GM21526 (cell line): Measurements from ENCODE around the gene ABCF1.

Source experiments
- ATAC-seq: cut with Tn5 transposase; IDR thresholded peaks from one replicate; pipeline ENCODE4 v1.9.1; 2021; ENCODE audit warnings: moderate library complexity; ENCODE audit not compliant: unreplicated experiment, low FRiP score

Gene ABCF1

DNA sequence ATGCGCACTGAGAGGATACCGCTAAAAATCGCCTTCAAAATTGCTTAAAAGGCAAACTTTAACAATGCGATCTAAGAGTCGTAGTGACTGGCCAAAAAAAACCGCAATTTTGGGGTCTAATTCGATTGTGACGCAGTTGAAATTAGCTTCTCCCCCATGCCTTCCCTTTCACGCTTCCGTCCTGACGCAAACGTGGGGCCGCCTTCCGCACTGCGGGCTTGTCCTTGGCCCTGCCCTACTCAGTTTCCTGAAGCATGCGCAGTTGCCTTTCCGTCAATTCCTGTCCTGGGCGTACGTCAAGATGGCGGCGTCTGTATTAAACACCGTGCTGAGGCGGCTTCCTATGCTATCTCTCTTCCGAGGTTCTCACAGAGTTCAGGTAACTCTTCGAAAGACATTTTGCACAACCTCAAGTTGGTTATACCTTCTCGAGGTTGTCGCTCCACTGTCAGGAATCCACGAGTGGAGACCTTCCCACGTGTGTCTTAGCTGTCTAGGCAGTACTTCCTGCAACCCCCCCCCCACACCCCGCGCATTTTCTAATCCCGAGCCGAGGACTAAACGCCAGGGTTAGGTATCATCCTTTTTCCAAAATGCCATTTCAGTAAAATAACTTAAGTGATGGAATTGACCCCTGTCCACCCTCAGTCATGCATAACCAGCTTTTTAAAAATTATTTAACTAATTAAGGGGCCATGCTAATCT, 46.5 kb downstream of the ABCF1 start, which contains the start of gene MRPS18B:
Gene MRPS18B (plus strand): TSS at position 276 of the 705 bp plus-strand sequence. CDS start 26 bp downstream, at position 302.
- peak; percentile 60 for ATAC-seq

DNA sequence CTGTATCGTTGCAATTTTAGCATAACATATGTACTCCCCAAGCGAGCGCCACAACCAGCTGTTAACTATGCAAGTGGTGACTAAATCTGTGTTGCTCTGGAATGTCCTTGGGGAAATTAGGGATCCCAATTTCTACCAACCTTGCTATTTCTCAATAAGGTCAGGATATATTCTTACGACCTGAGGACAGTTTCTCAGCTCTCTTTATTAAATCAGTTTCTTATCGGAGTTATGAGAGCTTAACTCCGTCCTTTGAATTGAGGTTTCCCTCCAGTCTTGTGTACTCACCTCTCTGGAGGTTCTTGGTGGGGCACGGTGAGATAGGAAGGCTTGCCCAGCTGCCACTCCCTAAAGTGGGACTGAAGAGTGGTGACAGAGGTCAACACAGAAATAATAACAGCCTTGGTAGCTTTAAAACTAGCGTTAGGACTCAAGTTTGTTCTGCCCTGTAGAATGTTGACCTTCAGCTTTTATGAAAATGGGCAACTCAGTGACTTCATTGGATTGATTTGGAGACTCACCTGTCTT, 47.1 kb downstream of the ABCF1 start:
- ATAC-seq = no peak

DNA sequence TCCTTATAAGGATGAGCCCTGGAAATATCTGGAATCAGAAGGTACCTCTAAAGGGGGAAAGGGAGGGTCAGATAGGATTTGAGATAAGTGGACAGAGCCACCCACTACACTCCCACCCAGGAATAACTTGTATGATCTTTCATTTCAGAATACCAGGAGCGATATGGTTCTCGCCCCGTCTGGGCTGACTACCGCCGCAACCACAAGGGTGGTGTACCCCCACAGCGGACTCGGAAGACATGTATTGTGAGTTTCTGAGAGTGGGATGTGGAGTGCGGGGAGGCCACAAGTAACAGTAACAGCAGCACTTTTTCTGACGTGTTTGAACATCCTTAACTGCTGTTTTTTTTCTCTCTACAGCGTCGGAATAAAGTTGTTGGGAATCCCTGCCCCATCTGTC, 48.3 kb downstream of the ABCF1 start:
- no peak for ATAC-seq

DNA sequence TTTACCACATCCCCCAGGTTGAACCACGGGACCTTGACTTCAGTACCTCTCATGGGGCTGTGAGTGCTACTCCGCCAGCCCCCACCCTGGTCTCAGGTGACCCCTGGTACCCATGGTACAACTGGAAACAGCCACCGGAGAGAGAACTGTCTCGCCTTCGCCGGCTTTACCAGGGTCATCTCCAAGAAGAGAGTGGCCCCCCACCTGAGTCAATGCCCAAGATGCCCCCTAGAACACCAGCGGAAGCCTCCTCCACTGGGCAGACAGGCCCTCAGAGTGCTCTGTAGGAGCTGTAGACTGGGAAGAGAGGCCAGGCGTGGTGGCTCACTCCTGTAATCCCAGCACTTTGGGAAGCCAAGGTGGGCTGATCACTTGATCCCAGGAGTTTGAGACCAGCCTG, 54.3 kb downstream of the ABCF1 start:
- no peak for ATAC-seq

DNA sequence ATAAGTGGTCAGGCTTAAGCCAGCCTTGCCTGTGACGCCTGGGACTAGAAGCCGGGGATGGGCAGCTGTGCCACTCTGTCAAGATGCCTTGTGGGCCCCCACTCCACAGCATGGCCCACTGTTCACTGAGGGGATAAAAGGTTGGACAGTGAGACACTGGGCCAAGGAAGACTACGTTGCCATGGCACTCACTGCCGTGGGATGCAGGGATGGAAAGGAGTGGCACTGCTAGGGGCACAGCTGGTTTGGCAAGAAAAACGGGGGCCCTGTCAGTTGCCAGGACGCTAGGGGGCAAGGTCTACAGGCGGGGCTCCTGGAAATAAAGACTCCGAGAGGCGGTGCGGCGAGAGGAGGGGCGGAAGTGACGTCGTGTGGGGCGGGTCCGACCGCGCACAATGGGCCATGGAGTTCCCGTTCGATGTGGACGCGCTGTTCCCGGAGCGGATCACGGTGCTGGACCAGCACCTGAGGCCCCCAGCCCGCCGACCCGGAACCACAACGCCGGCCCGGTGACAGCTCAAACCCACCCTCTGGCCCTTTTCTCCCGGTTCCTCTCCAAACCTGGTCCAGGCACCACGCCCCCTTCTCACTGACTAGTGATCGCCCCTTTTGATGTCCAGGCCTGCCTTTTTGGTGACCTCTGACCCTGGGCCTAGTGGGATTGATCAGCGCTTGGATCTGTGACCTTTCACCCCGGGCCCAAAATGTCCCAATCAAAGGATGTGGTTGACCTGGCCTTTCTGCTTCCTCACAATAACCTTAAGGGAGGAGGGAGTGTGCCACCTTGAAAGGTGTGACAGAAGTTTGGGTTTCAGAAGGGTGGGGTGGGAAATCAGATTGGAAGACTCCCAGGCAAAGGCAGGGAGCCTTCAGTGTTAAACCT, 55.5 kb downstream of the ABCF1 start, which contains the start of gene ATAT1:
Gene ATAT1 (plus strand): TSS at position 391 of the 883 bp plus-strand sequence.
- peak; percentile 61 for ATAC-seq

DNA sequence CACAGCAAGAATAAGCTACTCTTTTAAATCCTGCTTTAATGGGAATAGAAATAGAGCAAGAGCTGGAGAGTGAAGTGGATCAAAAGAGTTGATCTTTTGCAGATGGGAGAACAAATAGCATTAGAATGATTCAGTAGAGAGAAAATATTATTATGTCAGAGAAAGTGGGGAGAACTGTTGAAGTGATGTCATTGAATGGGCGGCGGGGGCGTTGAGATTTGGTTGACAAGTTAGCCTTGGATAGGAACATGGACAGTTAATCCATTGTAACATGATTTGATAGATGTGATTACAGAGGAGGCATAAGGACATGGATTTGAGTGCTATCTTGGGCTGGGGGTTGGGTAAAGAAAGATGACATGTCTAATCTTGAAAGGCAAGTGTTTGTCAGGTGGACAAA, 64.6 kb downstream of the ABCF1 start:
- ATAC-seq = no peak

DNA sequence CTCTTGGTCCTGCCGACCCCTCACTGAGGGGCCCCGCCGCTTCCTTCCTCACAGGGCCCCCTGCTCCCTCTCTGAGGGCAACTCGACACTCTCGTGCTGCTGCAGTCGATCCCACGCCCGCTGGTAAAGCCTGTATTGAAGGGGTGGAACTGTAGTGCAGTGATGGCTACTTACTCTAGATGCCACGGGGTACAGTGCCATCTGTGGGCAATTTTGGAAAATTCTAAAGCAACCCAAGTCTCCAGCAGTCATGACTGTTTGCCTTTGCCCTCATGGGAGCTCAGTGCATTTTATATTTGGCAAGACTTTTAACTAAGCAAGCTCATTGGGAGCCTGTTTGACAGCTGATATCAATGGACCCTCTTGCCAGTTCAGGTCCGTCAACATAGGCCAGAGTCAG, 69.2 kb downstream of the ABCF1 start:
- no peak for ATAC-seq

DNA sequence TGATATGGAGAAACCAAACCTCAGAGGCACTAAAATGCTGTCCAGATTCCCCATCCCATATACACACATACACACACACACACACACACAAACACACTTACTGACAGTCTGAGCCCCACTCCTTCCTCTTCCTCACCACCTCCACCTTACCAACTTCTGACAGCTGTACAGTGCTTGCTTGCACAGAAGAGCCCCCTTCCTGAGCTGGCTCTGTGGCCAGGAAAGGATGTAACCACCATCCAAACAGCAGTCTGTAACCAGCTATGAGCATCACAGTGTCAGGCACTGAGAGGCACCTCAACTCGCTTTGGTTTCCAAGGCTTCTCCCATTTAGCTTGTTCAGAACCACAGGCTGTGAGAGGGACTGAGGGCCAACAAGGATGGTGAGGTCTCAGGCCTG, 69.8 kb downstream of the ABCF1 start:
- no peak for ATAC-seq
